MG63 (cell line): Measurements from ENCODE around the gene EMC6. TPM values are rescaled to one million over a fixed set of nuclear protein-coding genes. Genes with fewer than 3 reads are reported as not detected.

Experiments used
- DNase-seq: peaks from one replicate; pipeline ENCODE4 v3.0.0-alpha.2; 2020
- H3K27me3 ChIP-seq: fragments of 250-450 bp; sonication (Bioruptor Pico); 2 replicates; pipeline ENCODE4 v1.5.1; 2020; ENCODE audit warnings: mild to moderate bottlenecking, moderate library complexity
- H3K36me3 ChIP-seq: fragments of 250-450 bp; sonication (Bioruptor Pico); 2 replicates; pipeline ENCODE4 v1.5.1; 2020; ENCODE audit warnings: mild to moderate bottlenecking, moderate library complexity
- H3K4me3 ChIP-seq: fragments of 250-450 bp; sonication (Bioruptor Pico); 2 replicates; pipeline ENCODE4 v1.5.1; 2020; ENCODE audit warnings: mild to moderate bottlenecking, moderate library complexity
- H3K9me3 ChIP-seq: fragments of 250-450 bp; sonication (Bioruptor Pico); 2 replicates; pipeline ENCODE4 v1.5.1; 2020; ENCODE audit warnings: mild to moderate bottlenecking, moderate library complexity
- total RNA-seq: library from RNA; depleted of rRNA; stranded (reverse); fragments of >200 nt; shearing (Covaris generic); gene quantifications from 2 replicates; pipeline ENCODE4 v1.2.3, GENCODE V29; 2014; ENCODE audit warnings: low replicate concordance

Gene EMC6
- total RNA-seq, 1 experiment from 2014 or later = 23.4 TPM

DNA sequence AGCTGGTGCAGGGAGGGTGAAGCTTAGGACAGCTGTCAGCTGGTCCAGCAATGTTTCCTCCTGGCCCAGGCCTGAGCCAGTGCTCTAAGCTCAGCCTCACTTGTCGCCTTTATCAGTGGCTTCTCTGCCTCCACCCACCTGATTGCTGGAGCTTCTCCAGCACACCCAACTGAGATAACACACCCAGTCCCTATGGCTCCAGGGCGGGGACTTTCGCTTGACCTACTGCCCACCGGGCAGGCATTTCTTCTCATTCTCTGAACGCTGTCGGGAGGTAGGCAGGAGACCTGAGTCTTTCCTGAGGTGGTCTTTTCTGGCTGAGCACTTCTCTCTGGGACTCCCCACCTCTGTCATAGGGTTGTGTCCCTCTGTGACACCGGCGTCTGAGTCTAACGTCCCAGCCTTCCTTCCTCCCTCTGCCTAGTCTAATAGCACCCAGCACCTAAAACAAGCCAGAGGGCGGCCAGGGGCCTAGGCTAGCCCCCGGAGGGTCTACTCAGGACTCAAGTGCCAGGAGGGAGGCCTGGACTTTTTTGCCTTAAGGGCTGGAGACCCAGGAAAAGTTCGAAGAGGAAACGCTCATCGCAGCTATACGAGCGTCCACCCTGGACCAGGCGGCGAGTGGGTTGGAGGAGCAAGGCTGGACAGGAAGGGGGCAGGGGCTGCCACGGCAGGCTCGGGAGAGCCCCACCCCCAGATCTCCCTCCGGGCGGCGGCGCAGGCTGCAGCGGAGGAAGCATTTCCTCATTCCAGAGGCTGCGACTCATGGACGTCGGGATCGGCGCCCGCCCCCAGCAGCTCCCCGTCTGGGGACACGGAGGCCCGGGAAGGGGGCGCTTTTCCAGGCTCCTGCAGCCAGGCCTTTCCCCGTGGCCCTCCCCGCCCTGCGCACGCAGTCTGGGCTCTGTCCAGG lies 990 bp upstream of the EMC6 start:
- peak; percentile 88 for DNase-seq
- peaks cover 14% of the 10 kb centered on the region for H3K36me3 ChIP-seq
- no peaks in the 10 kb centered on the region for H3K27me3 ChIP-seq
- no peaks in the 10 kb centered on the region for H3K9me3 ChIP-seq
- peak overlapping the region; percentile 99 for H3K4me3 ChIP-seq

GRCh38 chr17:3669085-3669347 lies 404 bp downstream of the EMC6 start:
- Histone ChIP-seq H3K4me3 (peak overlapping the region; percentile 99), H3K27me3 (no peaks in the 10 kb centered on the region), H3K36me3 (peaks cover 14% of the 10 kb centered on the region), H3K9me3 (no peaks in the 10 kb centered on the region)
- DNase-seq = no peak

GRCh38 chr17:3669548-3669947 lies 936 bp downstream of the EMC6 start:
- peaks cover 11% of the 10 kb centered on the region for H3K36me3 ChIP-seq
- no peaks in the 10 kb centered on the region for H3K9me3 ChIP-seq
- DNase-seq = no peak

DNA sequence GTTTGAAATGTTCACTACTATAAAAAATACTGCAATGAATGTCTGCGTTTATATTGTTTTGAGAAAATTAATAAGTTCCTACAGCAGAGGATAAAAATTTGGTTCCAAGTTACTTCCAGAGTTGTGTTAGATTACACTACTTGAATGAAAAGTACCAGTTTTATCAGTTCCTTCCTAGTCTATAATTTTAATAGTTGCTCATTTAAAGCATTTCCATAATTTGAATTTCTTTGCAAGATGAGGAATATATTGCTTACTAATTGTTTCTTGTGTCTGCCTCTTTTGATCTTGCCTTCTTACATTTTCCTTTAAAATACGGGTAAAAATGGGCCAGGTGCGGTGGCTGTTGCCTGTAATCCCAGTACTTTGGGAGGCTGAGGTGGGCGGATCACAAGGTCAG lies 4.0 kb downstream of the EMC6 start:
- DNase-seq = no peak
- Histone ChIP-seq H3K4me3 (no peak overlapping the region), H3K9me3 (no peaks in the 10 kb centered on the region), H3K27me3 (no peaks in the 10 kb centered on the region), H3K36me3 (peaks cover 7% of the 10 kb centered on the region)

More at GRCh38 chr17:3669548-3669947, 936 bp downstream of the EMC6 start:
- peak overlapping the region; percentile 99 for H3K4me3 ChIP-seq
- H3K27me3 ChIP-seq = no peaks in the 10 kb centered on the region

- Histone ChIP-seq H3K4me3 (no peak overlapping the region), H3K27me3 (no peaks in the 10 kb centered on the region), H3K9me3 (no peaks in the 10 kb centered on the region), H3K36me3 (no peaks in the 10 kb centered on the region)
- no peak for DNase-seq
Observed at GRCh38 chr17:3675886-3676285, 7.3 kb downstream of the EMC6 start.

GRCh38 chr17:3678095-3678820 lies 9.6 kb downstream of the EMC6 start:
- no peaks in the 10 kb centered on the region for H3K27me3 ChIP-seq
- H3K36me3 ChIP-seq = no peaks in the 10 kb centered on the region
- peak; percentile 32 for DNase-seq
- no peak overlapping the region for H3K4me3 ChIP-seq
- no peaks in the 10 kb centered on the region for H3K9me3 ChIP-seq

DNA sequence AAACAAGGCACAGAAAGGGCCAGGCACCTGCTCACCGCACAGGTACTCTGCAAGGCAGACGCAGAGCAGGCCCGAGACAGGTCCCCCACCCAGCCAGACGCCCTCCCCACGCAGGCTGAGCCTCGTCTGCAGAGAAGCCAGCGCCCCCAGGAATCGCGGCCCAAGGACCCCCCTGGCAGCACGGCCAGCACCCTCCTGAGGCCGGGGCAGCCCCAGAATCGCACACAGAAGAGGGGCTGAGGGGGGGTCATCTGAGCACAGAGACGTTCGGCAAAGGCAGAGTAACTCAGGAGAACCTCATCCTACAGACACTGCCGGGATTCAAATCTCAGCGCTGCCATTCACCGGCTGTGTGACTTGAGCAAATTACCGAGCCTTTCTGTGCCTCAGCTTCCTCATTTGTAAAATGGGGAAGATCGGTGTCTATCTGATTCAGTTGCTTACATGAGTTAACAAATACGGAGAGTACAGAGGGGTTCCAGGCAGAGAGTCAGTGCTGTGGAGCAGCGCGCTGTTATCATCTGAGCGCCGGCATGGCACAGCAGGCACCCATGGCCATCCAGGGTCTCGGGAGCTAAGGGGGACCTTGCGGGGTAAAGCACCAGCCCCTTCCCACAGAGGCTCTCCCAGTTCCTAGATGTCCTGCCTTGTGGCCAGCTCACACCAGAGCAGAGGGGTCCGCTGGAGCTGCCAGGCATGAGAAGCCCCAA lies 10.4 kb downstream of the EMC6 start:
- no peaks in the 10 kb centered on the region for H3K27me3 ChIP-seq
- H3K4me3 ChIP-seq = no peak overlapping the region
- H3K36me3 ChIP-seq = no peaks in the 10 kb centered on the region
- no peaks in the 10 kb centered on the region for H3K9me3 ChIP-seq
- DNase-seq = no peak

GRCh38 chr17:3679531-3680126 lies 11.0 kb downstream of the EMC6 start:
- Histone ChIP-seq H3K27me3 (no peaks in the 10 kb centered on the region), H3K4me3 (no peak overlapping the region), H3K36me3 (no peaks in the 10 kb centered on the region), H3K9me3 (no peaks in the 10 kb centered on the region)
- DNase-seq = no peak

DNA sequence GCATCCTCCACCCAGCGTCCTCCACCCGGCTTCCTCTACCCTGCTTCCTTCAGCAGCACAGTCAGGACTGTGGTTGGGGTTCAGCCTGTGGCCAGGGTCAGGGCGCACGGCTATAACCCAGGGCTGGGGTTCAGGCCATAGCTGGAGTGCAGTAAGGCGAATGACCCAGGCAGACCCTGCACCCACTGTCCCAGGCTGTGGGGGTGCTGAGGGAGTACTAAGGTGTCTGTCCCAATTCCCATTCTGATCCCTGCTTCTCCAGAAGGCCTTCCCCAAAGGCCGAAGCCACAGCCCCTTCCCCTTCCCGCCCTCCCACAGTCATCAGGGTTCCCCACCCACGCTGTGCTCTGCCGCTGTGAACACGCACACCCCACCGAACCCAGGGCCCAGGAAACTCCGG lies 12.4 kb downstream of the EMC6 start:
- no peak for DNase-seq
- no peaks in the 10 kb centered on the region for H3K27me3 ChIP-seq
- no peak overlapping the region for H3K4me3 ChIP-seq
- H3K36me3 ChIP-seq = no peaks in the 10 kb centered on the region
- no peaks in the 10 kb centered on the region for H3K9me3 ChIP-seq

DNA sequence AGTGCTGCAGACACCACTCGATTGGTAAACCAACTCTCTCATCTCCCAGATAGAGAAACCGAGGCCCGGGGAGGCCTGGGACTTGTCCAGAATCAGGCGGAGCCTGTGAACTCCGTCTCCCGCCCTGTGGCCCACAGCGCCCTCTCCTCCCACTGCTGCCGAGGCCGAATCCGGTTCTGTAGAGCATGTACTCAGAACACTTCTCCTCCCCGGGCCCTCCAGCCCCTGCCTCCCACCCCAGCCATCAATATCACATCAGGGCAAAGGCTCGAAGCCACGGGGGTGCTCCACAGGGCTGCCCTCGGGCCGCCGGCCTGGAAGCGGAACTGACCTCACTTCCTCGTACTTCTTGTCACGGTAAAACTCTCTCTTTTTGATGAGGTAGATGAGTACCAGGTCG lies 13.0 kb downstream of the EMC6 start:
- H3K36me3 ChIP-seq = no peaks in the 10 kb centered on the region
- no peaks in the 10 kb centered on the region for H3K27me3 ChIP-seq

DNA sequence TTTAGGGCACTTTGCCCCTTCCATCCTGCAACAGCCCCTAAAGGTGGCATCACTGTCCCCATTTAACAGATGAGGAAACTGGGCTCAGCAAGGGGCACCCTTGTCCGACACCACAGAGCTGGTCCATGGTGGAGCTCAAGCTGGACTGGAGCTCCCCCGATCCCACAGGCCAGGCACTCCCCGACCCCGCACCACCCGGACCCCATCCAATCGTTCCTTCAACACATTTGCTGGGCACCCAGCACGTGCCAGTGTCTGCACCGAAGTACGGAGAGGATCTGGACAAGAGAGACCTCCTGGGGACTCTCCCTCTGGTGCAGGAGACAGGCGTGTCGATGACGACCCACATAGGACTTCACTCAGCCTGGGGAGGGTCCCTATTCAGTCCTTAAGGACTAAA lies 13.4 kb downstream of the EMC6 start:
- H3K9me3 ChIP-seq = no peaks in the 10 kb centered on the region
- H3K36me3 ChIP-seq = no peaks in the 10 kb centered on the region
- no peaks in the 10 kb centered on the region for H3K27me3 ChIP-seq
- H3K4me3 ChIP-seq = no peak overlapping the region
- DNase-seq = no peak

More for the DNA sequence above, 13.0 kb downstream of the EMC6 start:
- DNase-seq = no peak
- Histone ChIP-seq H3K4me3 (no peak overlapping the region), H3K9me3 (no peaks in the 10 kb centered on the region)

DNA sequence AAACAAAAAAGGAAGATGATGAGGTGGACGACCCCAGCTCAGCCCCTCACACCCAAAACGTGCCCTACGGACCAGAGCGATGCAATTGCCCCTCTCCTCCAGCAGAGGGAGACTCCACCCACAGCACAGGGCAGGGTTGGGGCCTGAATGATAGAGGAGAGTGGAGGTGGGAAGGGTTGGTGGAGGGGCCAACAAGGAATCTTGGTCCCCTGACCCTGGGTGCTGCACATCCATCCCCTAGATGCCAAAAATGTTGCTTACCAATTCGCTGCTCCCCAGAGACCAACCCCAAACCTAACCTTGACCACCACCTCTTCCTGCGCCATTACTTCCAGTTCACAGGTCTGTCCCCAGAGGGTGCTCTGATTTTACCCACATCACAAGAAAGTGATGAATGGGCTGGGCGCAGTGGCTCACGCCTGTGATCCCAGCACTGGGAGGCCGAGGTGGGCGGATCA lies 14.5 kb downstream of the EMC6 start:
- no peaks in the 10 kb centered on the region for H3K36me3 ChIP-seq
- H3K9me3 ChIP-seq = no peaks in the 10 kb centered on the region
- no peaks in the 10 kb centered on the region for H3K27me3 ChIP-seq
- no peak for DNase-seq
- no peak overlapping the region for H3K4me3 ChIP-seq

DNA sequence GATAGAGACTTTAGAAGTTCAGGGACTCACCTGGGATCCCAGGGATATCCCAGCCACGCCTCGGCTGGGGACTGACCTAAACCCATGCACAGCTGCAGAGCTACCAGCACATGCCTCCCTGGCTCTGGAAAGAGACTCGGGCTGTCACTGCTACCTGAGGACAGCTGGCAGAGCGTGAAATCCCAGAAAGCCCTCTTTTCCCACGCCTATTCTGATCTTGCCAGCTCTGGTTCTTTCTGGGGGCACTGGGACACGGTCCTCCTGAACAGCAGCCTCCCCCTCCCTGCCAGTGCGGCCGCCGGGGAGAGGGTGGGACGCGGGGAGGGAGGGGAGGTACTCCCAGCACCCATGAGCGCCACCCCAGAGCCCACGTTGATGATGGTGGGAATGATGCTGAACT lies 16.6 kb downstream of the EMC6 start:
- DNase-seq = no peak
- Histone ChIP-seq H3K36me3 (no peaks in the 10 kb centered on the region), H3K27me3 (no peaks in the 10 kb centered on the region), H3K4me3 (no peak overlapping the region), H3K9me3 (no peaks in the 10 kb centered on the region)

DNA sequence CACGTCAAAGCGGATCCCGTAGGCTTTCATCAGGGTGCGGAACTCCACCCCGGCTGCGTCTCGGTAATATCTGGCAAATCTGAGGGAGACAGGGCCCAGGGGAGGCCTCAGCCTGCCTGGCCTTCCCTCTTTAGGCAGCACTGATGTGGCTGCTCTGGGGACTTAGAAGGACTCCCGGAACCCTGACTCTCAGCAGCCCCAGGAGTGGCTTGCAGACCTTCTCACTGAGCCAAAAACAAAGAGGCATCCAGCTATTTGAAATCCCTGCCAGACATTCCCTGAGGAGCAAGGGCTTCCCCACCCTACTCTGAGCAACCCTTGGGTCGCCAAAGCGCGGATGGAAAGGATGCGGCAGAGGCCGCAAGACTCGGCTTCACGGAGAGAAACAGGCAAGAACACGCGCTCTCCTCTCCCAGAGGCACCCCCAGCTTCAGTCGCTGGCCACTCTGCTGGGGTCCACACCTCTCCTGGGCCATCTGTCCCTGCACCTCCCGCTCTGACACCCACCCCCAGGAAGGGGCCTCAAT lies 19.5 kb downstream of the EMC6 start:
- Histone ChIP-seq H3K36me3 (no peaks in the 10 kb centered on the region), H3K9me3 (no peaks in the 10 kb centered on the region), H3K4me3 (no peak overlapping the region), H3K27me3 (no peaks in the 10 kb centered on the region)
- DNase-seq = no peak

GRCh38 chr17:3688852-3689261 lies 20.2 kb downstream of the EMC6 start:
- no peaks in the 10 kb centered on the region for H3K27me3 ChIP-seq
- H3K9me3 ChIP-seq = no peaks in the 10 kb centered on the region
- H3K36me3 ChIP-seq = no peaks in the 10 kb centered on the region
- DNase-seq = no peak
- no peak overlapping the region for H3K4me3 ChIP-seq

- Histone ChIP-seq H3K36me3 (no peaks in the 10 kb centered on the region), H3K4me3 (no peak overlapping the region), H3K9me3 (no peaks in the 10 kb centered on the region), H3K27me3 (no peaks in the 10 kb centered on the region)
- no peak for DNase-seq
Observed at GRCh38 chr17:3689262-3690093, 20.9 kb downstream of the EMC6 start.
